NCI-H2227 treated with DMSO at 0.1 percent for 48 hours (cell line): ENCODE results near the gene SMG7.
A peak's percentile ranks its signal among the peaks of the same experiment; 100 is the strongest.

Experiments used
- DNase-seq: peaks from one replicate; lab custom pipeline; 2025; lab: John Stamatoyannopoulos, UW

The SMG7 gene

GRCh38 chr1:183512450-183512849 is 40.2 kb downstream of the SMG7 start:
- no peak for DNase-seq

GRCh38 chr1:183514235-183514634 is 41.9 kb downstream of the SMG7 start:
- DNase-seq: no peak

- no peak for DNase-seq
Observed at GRCh38 chr1:183515002-183515689, 42.8 kb downstream of the SMG7 start.

GRCh38 chr1:183516725-183517124 is 44.4 kb downstream of the SMG7 start:
- no peak for DNase-seq

GRCh38 chr1:183517401-183517800 is 45.1 kb downstream of the SMG7 start:
- DNase-seq: no peak

- no peak for DNase-seq
Observed at GRCh38 chr1:183520379-183520778, 48.1 kb downstream of the SMG7 start.

- DNase-seq: no peak
Observed at GRCh38 chr1:183522104-183522503, 49.8 kb downstream of the SMG7 start.

- DNase-seq: no peak
Observed at GRCh38 chr1:183528577-183528976, 56.3 kb downstream of the SMG7 start.

GRCh38 chr1:183533617-183534174 is 61.4 kb downstream of the SMG7 start:
- DNase-seq: no peak

- DNase-seq: no peak
Observed at GRCh38 chr1:183537405-183537804, 65.1 kb downstream of the SMG7 start.

- peak; percentile 42 for DNase-seq
Observed at GRCh38 chr1:183543619-183544204, 71.4 kb downstream of the SMG7 start.

GRCh38 chr1:183544598-183545297 is 72.4 kb downstream of the SMG7 start:
- DNase-seq: no peak

GRCh38 chr1:183546427-183546826 is 74.1 kb downstream of the SMG7 start:
- DNase-seq: no peak

- DNase-seq: no peak
Observed at GRCh38 chr1:183548116-183548515, 75.8 kb downstream of the SMG7 start.

GRCh38 chr1:183550915-183551314 is 78.6 kb downstream of the SMG7 start:
- DNase-seq: no peak

- DNase-seq: no peak
Observed at GRCh38 chr1:183551924-183552323, 79.6 kb downstream of the SMG7 start.

GRCh38 chr1:183552441-183552840 is 80.1 kb downstream of the SMG7 start:
- no peak for DNase-seq

GRCh38 chr1:183552891-183553290 is 80.6 kb downstream of the SMG7 start:
- DNase-seq: no peak

GRCh38 chr1:183553331-183553730 is 81.0 kb downstream of the SMG7 start:
- DNase-seq: no peak

- no peak for DNase-seq
Observed at GRCh38 chr1:183553764-183554163, 81.5 kb downstream of the SMG7 start.

- DNase-seq: no peak
Observed at GRCh38 chr1:183554577-183554976, 82.3 kb downstream of the SMG7 start.

GRCh38 chr1:183559061-183559460 is 86.8 kb downstream of the SMG7 start:
- no peak for DNase-seq

- DNase-seq: no peak
Observed at GRCh38 chr1:183562701-183563100, 90.4 kb downstream of the SMG7 start.
